CD4-positive, alpha-beta T cell treated with Interleukin-15 for 4 hours (primary cell): ENCODE results near the gene FOXD1.
"Not testable (repeated sequence)": the region's sequence is repeated elsewhere in the genome, so short reads cannot be mapped to it uniquely, and the experiment has no call there.

Experiments used
- DNase-seq: peaks from one replicate; pipeline ENCODE4 v3.0.0-alpha.2; 2020; ENCODE audit warnings: low spot score

The FOXD1 gene

GRCh38 chr5:73464016-73464745 lies 15.6 kb upstream of the FOXD1 start:
- no peak for DNase-seq

DNA sequence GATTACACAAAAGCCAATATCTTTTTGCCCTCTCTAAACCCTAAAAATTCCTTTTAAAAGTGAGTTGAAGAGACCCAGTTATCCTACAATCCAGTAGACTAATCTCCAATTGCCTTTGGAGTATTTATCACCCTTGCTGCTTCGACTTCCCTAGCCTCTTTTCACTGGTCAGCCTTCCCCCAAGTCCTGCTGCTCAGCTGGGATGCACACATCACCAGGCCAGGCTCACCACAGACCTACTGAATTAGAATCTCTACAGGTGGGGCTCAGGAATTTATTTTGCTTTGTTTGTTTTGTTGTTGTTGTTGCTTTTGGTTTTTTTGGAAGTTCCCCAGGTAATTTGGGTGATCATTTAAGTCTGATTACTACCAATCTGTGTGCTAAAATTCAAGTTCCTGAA lies 11.6 kb upstream of the FOXD1 start:
- DNase-seq, result no peak

DNA sequence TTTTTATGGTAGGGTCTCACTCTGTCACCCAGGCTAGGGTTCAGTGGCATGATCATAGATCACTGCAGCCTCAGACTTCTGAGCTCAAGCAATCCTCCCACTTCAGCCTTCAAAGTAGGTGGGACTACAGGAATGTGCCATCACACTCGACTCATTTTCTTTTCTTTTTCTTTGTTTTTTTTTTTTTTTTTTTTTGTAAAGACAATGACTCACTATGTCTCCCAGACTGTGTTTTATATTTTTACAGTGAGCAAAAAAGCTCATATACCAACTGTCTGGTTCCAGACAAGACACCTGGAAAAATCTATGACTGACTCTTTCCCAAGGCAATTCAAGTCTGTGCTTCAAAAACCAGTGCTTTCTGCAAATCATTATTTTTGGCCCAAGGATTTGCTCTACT lies 10.8 kb upstream of the FOXD1 start:
- DNase-seq, result no peak

DNA sequence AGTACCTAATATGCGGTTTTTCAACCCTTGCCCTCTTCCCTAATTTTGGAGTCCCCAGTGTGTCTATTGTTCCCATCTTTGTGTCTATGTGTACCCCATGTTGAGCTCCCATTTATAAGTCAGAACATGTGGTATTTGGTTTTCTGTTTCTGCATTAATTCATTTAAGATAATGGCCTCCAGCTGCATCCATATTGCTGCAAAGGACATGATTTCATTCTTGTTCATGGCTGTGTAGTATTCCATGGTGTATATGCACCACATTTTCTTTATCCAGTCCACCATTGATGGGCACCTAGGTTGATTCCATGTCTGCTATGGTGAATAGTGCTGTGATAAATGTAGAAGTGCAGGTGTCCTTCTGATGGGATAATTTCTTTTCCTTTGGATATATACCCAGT lies 7.9 kb upstream of the FOXD1 start:
- DNase-seq, result not testable (repeated sequence)

DNA sequence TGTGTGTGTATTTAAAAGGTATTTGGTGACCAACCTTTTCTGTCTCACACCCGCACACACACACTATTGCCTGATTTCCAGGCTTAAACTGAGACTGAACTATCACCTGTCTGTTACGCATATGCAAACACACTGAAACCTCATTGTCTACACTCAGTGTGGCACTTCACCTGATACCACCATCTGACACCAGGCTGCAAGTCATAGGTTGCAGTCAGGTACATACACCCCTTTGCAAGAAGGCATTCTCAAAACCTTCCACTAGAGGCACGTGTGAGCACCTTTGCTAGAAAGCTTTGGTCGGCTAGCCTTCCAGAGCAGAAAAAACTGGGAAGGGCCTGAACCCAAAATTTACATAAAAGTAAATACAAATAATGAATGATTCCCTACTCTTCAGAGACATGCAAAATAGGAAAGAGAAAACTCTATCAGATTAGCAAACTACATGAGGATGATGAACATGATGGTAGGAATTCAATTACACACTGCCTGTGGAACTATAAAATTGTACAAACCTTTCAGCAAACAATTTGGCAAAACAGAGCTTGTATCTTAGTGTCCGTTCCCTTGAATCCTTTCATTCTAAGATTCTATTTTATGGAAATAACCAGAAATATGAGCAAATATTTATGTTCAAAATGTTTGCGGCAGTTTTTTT lies 5.9 kb upstream of the FOXD1 start:
- DNase-seq, result peak; percentile 48

DNA sequence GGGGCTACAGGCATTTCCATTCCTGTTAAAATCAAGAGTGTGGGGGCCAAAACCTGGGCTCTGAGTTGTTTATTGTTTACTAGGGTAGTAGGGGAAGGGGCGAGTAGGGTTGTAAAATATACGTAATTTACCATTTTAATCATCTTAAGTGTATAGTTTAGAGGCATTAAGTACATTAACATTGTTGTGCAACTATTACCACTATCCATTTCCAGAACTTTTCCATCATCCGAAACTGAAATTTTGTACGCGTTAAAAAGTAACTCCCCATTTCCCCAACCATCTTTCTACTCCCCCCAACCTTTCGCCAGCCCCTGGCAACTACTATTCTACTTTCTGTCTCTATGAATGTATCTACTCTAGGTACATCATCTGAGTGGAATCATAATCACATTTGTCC lies 3.6 kb upstream of the FOXD1 start:
- DNase-seq, result no peak

DNA sequence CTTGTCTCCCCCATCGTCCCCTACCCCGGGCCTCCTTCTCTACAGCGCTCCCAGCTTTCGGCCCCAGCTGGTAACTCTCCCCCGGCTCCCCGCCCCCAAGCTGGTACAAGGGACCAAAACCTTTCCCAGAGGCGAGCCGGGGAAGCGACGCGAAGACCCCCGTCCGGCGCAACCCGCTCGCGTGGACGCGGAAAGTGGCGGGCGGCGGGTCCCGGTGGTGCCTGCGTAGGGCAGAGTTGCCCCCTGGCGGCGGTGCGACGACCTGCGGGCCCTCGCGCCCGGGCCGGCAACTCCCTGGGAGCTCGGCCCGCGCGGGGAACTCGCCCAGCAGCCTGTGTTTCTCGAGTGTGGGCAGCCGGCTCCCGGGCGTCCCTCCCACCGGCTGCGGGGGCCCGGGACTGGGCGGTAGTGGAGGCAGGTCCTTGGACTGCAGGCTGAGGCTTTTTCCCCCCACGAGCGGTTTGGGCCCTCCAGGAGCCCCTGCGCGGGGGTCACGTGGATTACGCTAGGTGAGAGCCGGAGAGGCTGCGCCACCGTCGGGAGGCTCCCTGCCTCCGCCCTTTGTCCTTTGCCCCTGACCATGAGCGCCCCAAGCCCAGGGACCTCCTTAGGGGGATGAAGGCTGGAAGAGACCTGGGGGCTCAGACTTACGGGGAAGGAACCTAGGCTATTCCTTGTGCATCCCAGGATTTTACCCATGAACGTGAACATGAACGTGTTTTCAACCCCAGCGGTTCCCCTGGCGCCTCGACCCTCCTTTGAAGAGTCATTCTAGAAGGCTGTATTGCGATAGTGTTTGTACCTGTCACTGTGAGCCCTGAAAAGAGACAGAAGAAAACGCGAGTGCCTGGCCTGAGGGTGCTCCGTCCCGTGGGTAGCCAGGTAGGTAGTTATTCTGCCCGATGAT lies 2.9 kb upstream of the FOXD1 start:
- peak; percentile 63 for DNase-seq

DNA sequence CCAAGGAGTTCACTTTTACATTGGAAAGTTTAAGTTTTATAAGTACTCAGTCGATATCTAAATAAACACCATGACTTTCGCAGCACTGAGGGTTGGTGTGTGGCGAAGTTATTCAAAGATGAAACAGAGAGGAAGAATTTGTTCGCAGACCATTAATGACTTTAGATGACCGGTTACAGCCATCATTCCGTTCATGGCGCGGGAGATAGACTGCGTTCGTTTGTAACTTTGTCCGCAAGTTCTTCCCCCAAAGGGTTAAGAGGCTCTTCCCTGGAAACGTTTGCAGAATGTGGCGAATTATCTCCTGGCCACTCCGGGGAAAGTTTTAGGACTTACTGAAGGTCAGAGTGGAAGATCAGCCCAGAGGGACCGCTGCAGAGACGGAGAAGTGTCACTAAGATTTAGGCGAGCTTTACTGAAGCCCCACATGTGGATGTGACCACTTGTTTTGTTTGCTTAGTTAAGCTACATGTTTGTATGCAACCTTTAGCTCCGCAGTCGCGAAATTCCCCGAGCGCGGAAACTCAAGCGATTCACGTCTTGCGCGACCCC lies 2.2 kb upstream of the FOXD1 start:
- DNase-seq, result no peak

DNA sequence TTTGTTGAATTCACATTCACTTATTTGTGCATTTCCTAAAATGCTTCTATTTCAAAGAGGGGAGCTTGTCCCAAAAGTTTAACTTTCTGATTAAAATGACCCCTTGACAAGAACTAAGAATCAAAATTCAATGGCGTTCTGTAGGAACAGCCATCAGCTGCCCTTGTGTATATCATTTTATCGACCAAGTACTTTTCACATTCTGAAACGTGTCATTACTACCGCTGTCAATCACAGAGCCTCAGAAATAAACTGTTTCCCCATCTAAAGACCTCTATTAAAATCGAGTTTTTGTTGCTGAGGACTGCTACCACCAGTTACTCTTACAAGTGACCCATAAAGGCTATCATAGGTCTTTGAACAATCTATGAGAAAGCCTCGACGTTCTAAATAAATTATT lies 1.6 kb upstream of the FOXD1 start:
- no peak for DNase-seq

DNA sequence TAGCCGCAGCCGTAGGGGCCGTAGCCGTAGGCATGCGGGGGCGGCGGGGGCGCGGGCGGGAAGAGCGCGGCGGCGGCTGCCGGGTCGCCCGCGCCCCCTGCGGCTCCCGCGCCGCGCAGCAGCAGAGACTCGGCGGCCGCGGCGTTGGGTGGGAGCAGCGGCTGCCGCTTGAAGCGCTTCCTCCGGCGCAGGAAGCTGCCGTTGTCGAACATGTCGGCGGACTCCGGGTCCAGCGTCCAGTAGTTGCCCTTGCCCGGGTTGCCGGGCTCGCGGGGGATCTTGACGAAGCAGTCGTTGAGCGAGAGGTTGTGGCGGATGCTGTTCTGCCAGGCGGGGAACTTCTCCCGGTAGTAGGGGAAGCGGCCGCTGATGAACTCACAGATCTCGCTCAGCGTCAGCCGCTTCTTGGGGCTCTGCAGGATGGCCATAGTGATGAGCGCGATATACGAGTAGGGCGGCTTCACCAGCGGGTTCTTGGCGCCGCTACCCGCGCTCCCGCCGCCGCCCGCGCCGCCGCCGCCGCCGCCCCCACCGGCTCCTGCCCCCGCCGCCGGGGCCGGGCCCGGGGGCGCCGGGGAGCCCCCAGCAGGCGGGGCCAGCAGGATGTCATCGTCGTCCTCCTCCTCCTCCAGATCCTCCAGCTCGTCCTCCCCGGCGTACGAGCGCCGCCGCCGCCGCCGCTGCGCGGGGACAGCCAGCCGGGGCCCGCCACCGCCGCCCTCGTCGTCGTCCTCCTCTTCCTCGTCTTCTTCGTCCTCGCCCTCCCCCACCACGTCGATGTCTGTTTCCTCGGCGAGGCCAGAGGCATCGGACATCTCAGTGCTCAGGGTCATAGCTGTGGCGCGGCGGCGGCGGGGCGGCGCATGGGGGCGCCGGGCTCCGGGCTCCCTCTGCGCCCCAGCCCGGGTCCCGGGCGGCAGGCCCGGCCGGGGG lies 781 bp downstream of the FOXD1 start:
- DNase-seq, result peak; percentile 38

DNA sequence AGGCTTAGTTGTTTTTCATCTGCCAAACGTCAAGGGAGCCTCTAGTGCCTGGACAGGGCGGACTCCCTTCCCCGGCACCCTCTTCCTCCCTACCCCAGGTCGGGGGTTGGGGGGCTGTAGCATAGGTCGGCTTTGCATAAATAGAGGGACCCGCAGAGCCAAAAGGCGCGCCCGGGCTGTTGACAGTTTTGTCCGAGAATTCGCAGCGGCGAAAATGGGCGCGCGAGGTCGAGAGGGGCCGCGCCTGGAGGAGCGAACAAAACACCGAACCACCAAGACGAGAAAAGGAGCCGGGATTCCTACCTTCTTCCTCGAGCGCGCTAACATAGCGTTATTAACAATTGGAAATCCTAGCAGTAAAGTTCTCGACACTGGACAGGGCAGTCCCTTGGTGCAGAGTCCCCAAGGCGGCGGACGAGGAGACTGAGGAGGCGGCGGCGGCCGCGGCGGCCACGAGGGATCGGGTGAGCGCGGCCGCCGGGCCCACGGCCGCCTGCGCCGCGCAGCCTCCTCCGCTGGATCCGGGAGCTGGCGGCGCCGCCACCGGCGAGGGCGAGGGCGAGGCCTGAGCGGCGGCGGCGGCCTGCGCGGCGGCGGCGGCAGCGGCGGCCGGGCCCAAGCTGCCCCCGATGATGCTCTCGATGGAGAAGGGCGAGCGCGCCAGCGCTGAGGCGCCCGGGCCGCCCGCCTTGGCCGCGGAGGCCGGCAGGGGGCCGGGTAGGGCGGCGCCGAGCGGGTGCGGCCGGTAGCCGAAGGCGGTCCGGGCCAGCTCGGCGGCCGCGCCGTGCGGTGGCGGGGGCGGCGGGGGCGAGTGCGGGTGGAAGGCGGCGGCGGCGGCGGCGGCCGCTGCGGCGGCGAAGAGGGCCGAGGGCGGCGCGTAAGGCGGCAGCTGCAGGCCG lies 1.7 kb downstream of the FOXD1 start:
- no peak for DNase-seq

- no peak for DNase-seq
Measured at GRCh38 chr5:73445665-73446630, 2.6 kb downstream of the FOXD1 start.

GRCh38 chr5:73444499-73445438 lies 3.8 kb downstream of the FOXD1 start:
- DNase-seq, result no peak

- DNase-seq, result no peak
Measured at GRCh38 chr5:73443829-73444498, 4.6 kb downstream of the FOXD1 start.

DNA sequence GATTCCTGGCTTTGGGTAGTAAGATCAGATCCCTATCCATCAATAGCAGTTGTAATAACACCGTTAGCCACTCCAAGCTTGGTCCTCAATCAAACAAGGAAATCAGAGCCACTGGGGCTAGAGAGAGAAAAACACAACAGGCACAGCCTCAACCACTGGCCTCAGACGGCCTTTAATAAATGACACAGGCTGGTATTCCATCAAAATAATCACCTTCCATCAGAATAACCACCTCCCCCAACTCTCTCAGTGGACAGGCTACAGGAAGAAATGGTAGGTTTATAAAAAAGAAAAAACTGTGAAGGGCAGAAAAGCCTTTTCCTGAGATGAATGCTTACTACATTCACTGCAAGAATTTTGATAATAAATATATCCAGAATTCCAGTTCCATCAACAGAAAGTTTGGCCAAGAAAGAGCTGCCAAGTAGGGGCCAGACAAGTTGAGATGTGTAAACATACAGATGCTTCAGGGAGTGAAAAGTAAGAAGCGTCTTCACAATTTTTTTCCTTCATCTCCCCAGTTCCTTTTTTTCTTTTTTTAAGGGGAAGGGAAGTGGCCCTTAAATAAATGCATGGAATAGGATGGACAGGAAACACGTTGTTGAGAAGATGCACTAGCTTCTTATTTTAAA lies 5.5 kb downstream of the FOXD1 start:
- no peak for DNase-seq

- no peak for DNase-seq
Measured at GRCh38 chr5:73442231-73442811, 6.3 kb downstream of the FOXD1 start.

- no peak for DNase-seq
Measured at GRCh38 chr5:73441378-73441777, 7.2 kb downstream of the FOXD1 start.
